GM21515 (cell line): ENCODE results near the gene MAZ.
"Not testable (repeated sequence)": the region's sequence is repeated elsewhere in the genome, so short reads cannot be mapped to it uniquely, and the experiment has no call there.

Experiments
- ATAC-seq: cut with Tn5 transposase; IDR thresholded peaks from one replicate; pipeline ENCODE4 v1.9.1; 2021; ENCODE audit not compliant: unreplicated experiment

Gene MAZ

GRCh38 chr16:29821643-29822115, 15.3 kb downstream of the MAZ start:
- no peak for ATAC-seq

- no peak for ATAC-seq
Observed at GRCh38 chr16:29824589-29825144, 18.3 kb downstream of the MAZ start.

- no peak for ATAC-seq
Observed at GRCh38 chr16:29825145-29826044, 19.1 kb downstream of the MAZ start.

- no peak for ATAC-seq
Observed at GRCh38 chr16:29826342-29826695, 20.0 kb downstream of the MAZ start.

- no peak for ATAC-seq
Observed at GRCh38 chr16:29830774-29831173, 24.4 kb downstream of the MAZ start.

- no peak for ATAC-seq
Observed at GRCh38 chr16:29831490-29831889, 25.2 kb downstream of the MAZ start.

- ATAC-seq = not testable (repeated sequence)
Observed at GRCh38 chr16:29833219-29833618, 26.9 kb downstream of the MAZ start.

- no peak for ATAC-seq
Observed at GRCh38 chr16:29834079-29834478, 27.8 kb downstream of the MAZ start.

- ATAC-seq = no peak
Observed at GRCh38 chr16:29835926-29836325, 29.6 kb downstream of the MAZ start.

GRCh38 chr16:29836623-29837022, 30.3 kb downstream of the MAZ start:
- no peak for ATAC-seq

- ATAC-seq = no peak
Observed at GRCh38 chr16:29837841-29838240, 31.5 kb downstream of the MAZ start.

GRCh38 chr16:29839822-29840221, 33.5 kb downstream of the MAZ start:
- ATAC-seq = no peak

GRCh38 chr16:29840240-29840639, 33.9 kb downstream of the MAZ start:
- no peak for ATAC-seq

GRCh38 chr16:29841631-29842030, 35.3 kb downstream of the MAZ start:
- no peak for ATAC-seq

- ATAC-seq = no peak
Observed at GRCh38 chr16:29842732-29843346, 36.5 kb downstream of the MAZ start.

GRCh38 chr16:29843931-29844330, 37.6 kb downstream of the MAZ start:
- no peak for ATAC-seq

- no peak for ATAC-seq
Observed at GRCh38 chr16:29844575-29845331, 38.4 kb downstream of the MAZ start.

GRCh38 chr16:29845656-29846055, 39.3 kb downstream of the MAZ start:
- no peak for ATAC-seq

GRCh38 chr16:29848420-29849297, 42.3 kb downstream of the MAZ start:
- no peak for ATAC-seq

- no peak for ATAC-seq
Observed at GRCh38 chr16:29849505-29849904, 43.2 kb downstream of the MAZ start.
